ENCODE measurements around the gene USO1.
"Not testable (repeated sequence)": the region's sequence is repeated elsewhere in the genome, so short reads cannot be mapped to it uniquely, and the experiment has no call there.

The USO1 gene

GRCh38 chr4:75777589-75777988 is 53.2 kb downstream of the USO1 start:
- no peak overlapping the region for H3K4me3 ChIP-seq (ENCODE audit: low read depth, low read length)
- TF ChIP-seq CTCF (IDR thresholded peaks at IDR 0.05; ENCODE audit: low read depth, low read length), result no peak

GRCh38 chr4:75779105-75779757 is 54.9 kb downstream of the USO1 start:
- TF ChIP-seq CTCF (IDR thresholded peaks at IDR 0.05; ENCODE audit: low read depth, low read length), result no peak

GRCh38 chr4:75781305-75781704 is 56.9 kb downstream of the USO1 start:
- no peak for TF ChIP-seq CTCF (IDR thresholded peaks at IDR 0.05; ENCODE audit: low read depth, low read length)

More at GRCh38 chr4:75779105-75779757, 54.9 kb downstream of the USO1 start:
- no peak overlapping the region for H3K4me3 ChIP-seq (ENCODE audit: low read depth, low read length)

GRCh38 chr4:75786526-75786925 is 62.1 kb downstream of the USO1 start:
- TF ChIP-seq CTCF (IDR thresholded peaks at IDR 0.05; ENCODE audit: low read depth, low read length), result no peak
- H3K4me3 ChIP-seq (ENCODE audit: low read depth, low read length), result no peak overlapping the region

More at GRCh38 chr4:75781305-75781704, 56.9 kb downstream of the USO1 start:
- no peak overlapping the region for H3K4me3 ChIP-seq (ENCODE audit: low read depth, low read length)

GRCh38 chr4:75786938-75787337 is 62.6 kb downstream of the USO1 start:
- H3K4me3 ChIP-seq (ENCODE audit: low read depth, low read length), result no peak overlapping the region
- no peak for TF ChIP-seq CTCF (IDR thresholded peaks at IDR 0.05; ENCODE audit: low read depth, low read length)

GRCh38 chr4:75790024-75790423 is 65.6 kb downstream of the USO1 start:
- no peak overlapping the region for H3K4me3 ChIP-seq (ENCODE audit: low read depth, low read length)
- TF ChIP-seq CTCF (IDR thresholded peaks at IDR 0.05; ENCODE audit: low read depth, low read length), result no peak

- no peak for TF ChIP-seq CTCF (IDR thresholded peaks at IDR 0.05; ENCODE audit: low read depth, low read length)
- H3K4me3 ChIP-seq (ENCODE audit: low read depth, low read length), result no peak overlapping the region
Measured at GRCh38 chr4:75800972-75801371, 76.6 kb downstream of the USO1 start.

GRCh38 chr4:75806035-75806434 is 81.7 kb downstream of the USO1 start:
- H3K4me3 ChIP-seq (ENCODE audit: low read depth, low read length), result not testable (repeated sequence)
